ENCODE measurements around the gene PRDM13. TPM values are rescaled to one million over a fixed set of nuclear protein-coding genes. Genes with fewer than 3 reads are reported as not detected.

PRDM13 gene
- total and polyA plus RNA-seq, 7 donors: not detected

GRCh38 chr6:99605911-99606655, 550 bp upstream of the PRDM13 start:
- DNase-seq: no peak
- peaks cover 5 to 100% (median 59%) of the 10 kb centered on the region in 3 donors for H3K27me3 ChIP-seq (ENCODE audit: insufficient read depth in 3 of 3, low read length in 2 of 3)
- peaks cover 29% of the 10 kb centered on the region for H3K4me1 ChIP-seq
- no peak overlapping the region for H3K27ac ChIP-seq
- TF ChIP-seq CTCF (IDR thresholded peaks at IDR 0.05): no peak
- intact Hi-C loops (cut with DNase I): no loop called here
- H3K4me3 ChIP-seq: no peak overlapping the region
- H3K36me3 ChIP-seq (ENCODE audit: insufficient read depth in 1 of 2, low read depth in 1 of 2): no peaks in the 10 kb centered on the region
- no peak for ATAC-seq
- H3K9me3 ChIP-seq: no peaks in the 10 kb centered on the region
- WGBS, 3 donors: 13 to 18% (median 15%) methylated on average over 16 of the region's 16 CpGs

GRCh38 chr6:99607416-99608036, 893 bp downstream of the PRDM13 start:
- no peaks in the 10 kb centered on the region for H3K36me3 ChIP-seq (ENCODE audit: insufficient read depth in 1 of 2, low read depth in 1 of 2)
- no peak overlapping the region for H3K27ac ChIP-seq
- no peaks in the 10 kb centered on the region for H3K9me3 ChIP-seq
- WGBS, 3 donors: 8 to 10% (median 9%) methylated on average over 34 of the region's 34 CpGs
- H3K4me1 ChIP-seq: peaks cover 28% of the 10 kb centered on the region
- no peak for TF ChIP-seq CTCF (IDR thresholded peaks at IDR 0.05)
- intact Hi-C loops (cut with DNase I): no loop called here
- H3K4me3 ChIP-seq: no peak overlapping the region
- H3K27me3 ChIP-seq (ENCODE audit: insufficient read depth in 3 of 3, low read length in 2 of 3): peaks cover 0 to 100% (median 56%) of the 10 kb centered on the region in 3 donors
- DNase-seq (no peak), ATAC-seq (no peak)

GRCh38 chr6:99608059-99608885, 1.6 kb downstream of the PRDM13 start:
- no peak overlapping the region for H3K27ac ChIP-seq
- intact Hi-C loops (cut with DNase I): no loop called here
- DNase-seq: no peak
- peaks cover 24% of the 10 kb centered on the region for H3K4me1 ChIP-seq
- no peaks in the 10 kb centered on the region for H3K9me3 ChIP-seq
- no peak overlapping the region for H3K4me3 ChIP-seq
- no peak for ATAC-seq
- H3K36me3 ChIP-seq (ENCODE audit: insufficient read depth in 1 of 2, low read depth in 1 of 2): no peaks in the 10 kb centered on the region
- WGBS, 3 donors: 3 to 5% (median 4%) methylated on average over 29 of the region's 29 CpGs
- peaks cover 0 to 100% (median 56%) of the 10 kb centered on the region in 3 donors for H3K27me3 ChIP-seq (ENCODE audit: insufficient read depth in 3 of 3, low read length in 2 of 3)
- no peak for TF ChIP-seq CTCF (IDR thresholded peaks at IDR 0.05)

DNA sequence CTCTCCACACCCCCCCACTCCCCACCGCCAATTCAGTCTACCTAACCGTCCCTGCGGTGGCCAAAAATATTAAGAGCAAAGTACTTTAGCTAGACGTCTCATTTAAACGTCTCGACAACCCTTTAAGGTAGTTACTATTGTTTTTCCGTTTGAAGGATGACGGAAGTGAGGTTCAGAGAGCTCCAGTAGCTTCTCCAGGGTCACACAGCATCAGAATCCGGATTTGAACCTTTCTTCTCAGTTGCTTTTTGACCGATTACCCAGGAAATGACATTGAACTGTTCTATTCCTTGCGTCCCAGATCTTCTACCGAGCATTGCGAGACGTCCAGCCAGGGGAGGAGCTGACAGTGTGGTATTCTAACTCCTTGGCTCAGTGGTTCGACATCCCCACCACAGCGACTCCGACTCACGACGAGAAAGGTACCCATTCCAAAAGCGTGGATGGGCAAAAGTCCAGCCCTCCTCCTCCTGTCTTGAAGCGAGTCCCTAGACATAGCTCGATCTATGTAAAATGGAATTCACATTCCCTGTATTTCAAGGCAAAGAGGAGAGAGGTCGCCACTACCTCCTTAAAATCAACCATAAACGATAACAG, 2.4 kb downstream of the PRDM13 start:
- intact Hi-C loops (cut with DNase I): no loop called here
- Histone ChIP-seq H3K27ac (no peak overlapping the region), H3K4me3 (no peak overlapping the region), H3K9me3 (no peaks in the 10 kb centered on the region), H3K27me3 (ENCODE audit: insufficient read depth in 3 of 3, low read length in 2 of 3) (peaks cover 0 to 100% (median 57%) of the 10 kb centered on the region in 3 donors), H3K4me1 (peaks cover 21% of the 10 kb centered on the region), H3K36me3 (ENCODE audit: insufficient read depth in 1 of 2, low read depth in 1 of 2) (no peaks in the 10 kb centered on the region)
- no peak for TF ChIP-seq CTCF (IDR thresholded peaks at IDR 0.05)
- no peak for ATAC-seq
- WGBS, 3 donors: 5 to 6% (median 6%) methylated on average over 24 of the region's 24 CpGs
- no peak for DNase-seq
